Measurements from ENCODE around the gene EFNA5. TPM values are rescaled to one million over a fixed set of nuclear protein-coding genes. Genes with fewer than 3 reads are reported as not detected.

Gene EFNA5
- total RNA-seq, 1 experiment from 2014 or later = 1.5 TPM

GRCh38 chr5:107368615-107369014 is 302.1 kb downstream of the EFNA5 start:
- ChIA-PET POLR2A (no interaction called here), CTCF (no interaction called here)
- Histone ChIP-seq H3K4me3 (ENCODE audit: low read depth, low read length) (no peak overlapping the region), H3K9me3 (no peaks in the 10 kb centered on the region), H3K27me3 (replicated peaks; ENCODE audit: control insufficient read depth, insufficient read depth, low read length) (no peaks in the 10 kb centered on the region), H3K36me3 (ENCODE audit: control insufficient read depth, insufficient read depth, low read length) (no peaks in the 10 kb centered on the region), H3K4me1 (no peaks in the 10 kb centered on the region)
- H3K27me3 Mint-ChIP-seq (ENCODE audit: insufficient read depth, unreplicated experiment) = peaks cover 9% of the 10 kb centered on the region
- H3K4me3 Mint-ChIP-seq (ENCODE audit: unreplicated experiment) = no peak overlapping the region
- TF ChIP-seq, protein P1, sequence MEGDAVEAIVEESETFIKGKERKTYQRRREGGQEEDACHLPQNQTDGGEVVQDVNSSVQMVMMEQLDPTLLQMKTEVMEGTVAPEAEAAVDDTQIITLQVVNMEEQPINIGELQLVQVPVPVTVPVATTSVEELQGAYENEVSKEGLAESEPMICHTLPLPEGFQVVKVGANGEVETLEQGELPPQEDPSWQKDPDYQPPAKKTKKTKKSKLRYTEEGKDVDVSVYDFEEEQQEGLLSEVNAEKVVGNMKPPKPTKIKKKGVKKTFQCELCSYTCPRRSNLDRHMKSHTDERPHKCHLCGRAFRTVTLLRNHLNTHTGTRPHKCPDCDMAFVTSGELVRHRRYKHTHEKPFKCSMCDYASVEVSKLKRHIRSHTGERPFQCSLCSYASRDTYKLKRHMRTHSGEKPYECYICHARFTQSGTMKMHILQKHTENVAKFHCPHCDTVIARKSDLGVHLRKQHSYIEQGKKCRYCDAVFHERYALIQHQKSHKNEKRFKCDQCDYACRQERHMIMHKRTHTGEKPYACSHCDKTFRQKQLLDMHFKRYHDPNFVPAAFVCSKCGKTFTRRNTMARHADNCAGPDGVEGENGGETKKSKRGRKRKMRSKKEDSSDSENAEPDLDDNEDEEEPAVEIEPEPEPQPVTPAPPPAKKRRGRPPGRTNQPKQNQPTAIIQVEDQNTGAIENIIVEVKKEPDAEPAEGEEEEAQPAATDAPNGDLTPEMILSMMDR (IDR thresholded peaks at IDR 0.05; ENCODE audit: insufficient read depth in 1 of 2, low read depth in 1 of 2, low read length in 1 of 2, severe bottlenecking in 1 of 2, unreplicated experiment in 1 of 2) = no peak
- H3K36me3 Mint-ChIP-seq (ENCODE audit: insufficient read depth, unreplicated experiment) = no peaks in the 10 kb centered on the region
- no peak overlapping the region for H3K27ac Mint-ChIP-seq (ENCODE audit: unreplicated experiment)
- no peaks in the 10 kb centered on the region for H3K9me3 Mint-ChIP-seq (ENCODE audit: unreplicated experiment)
- DNase-seq = no peak
- intact Hi-C loops (cut with micrococcal nuclease; ENCODE audit: unreplicated experiment) = no loop called here
- H3K4me1 Mint-ChIP-seq (ENCODE audit: low read depth, unreplicated experiment) = no peaks in the 10 kb centered on the region
- no TSS peak for BruUV-seq (replicated peaks)

DNA sequence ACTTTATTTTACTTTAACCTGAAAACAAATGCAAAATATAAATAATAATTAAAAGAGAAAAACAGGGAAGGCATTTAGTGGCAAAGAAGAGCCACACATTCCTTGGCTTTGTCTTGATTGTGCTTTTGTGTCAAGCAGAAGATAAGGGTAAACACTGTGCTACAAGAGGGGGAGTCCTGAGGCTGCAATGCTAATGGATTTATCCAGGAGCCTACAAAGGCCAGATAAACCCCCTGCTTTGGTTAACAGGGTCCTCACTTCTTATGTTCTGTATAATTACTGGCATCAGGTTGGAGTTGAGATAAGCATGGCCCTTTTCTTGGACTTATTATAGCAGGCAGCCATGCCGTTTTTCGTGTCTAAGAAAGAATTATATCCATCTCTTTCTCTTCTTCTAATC is 302.8 kb downstream of the EFNA5 start:
- no peaks in the 10 kb centered on the region for H3K4me1 Mint-ChIP-seq (ENCODE audit: low read depth, unreplicated experiment)
- intact Hi-C loops (cut with micrococcal nuclease; ENCODE audit: unreplicated experiment) = no loop called here
- no peaks in the 10 kb centered on the region for H3K9me3 Mint-ChIP-seq (ENCODE audit: unreplicated experiment)
- no peak overlapping the region for H3K27ac Mint-ChIP-seq (ENCODE audit: unreplicated experiment)
- H3K4me1 ChIP-seq = no peaks in the 10 kb centered on the region
- ChIA-PET CTCF (no interaction called here), POLR2A (no interaction called here)
- no peaks in the 10 kb centered on the region for H3K9me3 ChIP-seq
- no peaks in the 10 kb centered on the region for H3K36me3 Mint-ChIP-seq (ENCODE audit: insufficient read depth, unreplicated experiment)
- H3K27me3 ChIP-seq (replicated peaks; ENCODE audit: control insufficient read depth, insufficient read depth, low read length) = no peaks in the 10 kb centered on the region
- TF ChIP-seq, protein P1 (IDR thresholded peaks at IDR 0.05; ENCODE audit: insufficient read depth in 1 of 2, low read depth in 1 of 2, low read length in 1 of 2, severe bottlenecking in 1 of 2, unreplicated experiment in 1 of 2) = no peak
- H3K27me3 Mint-ChIP-seq (ENCODE audit: insufficient read depth, unreplicated experiment) = peaks cover 9% of the 10 kb centered on the region
- H3K4me3 Mint-ChIP-seq (ENCODE audit: unreplicated experiment) = no peak overlapping the region
- no peak for DNase-seq
- no peak overlapping the region for H3K4me3 ChIP-seq (ENCODE audit: low read depth, low read length)
- H3K36me3 ChIP-seq (ENCODE audit: control insufficient read depth, insufficient read depth, low read length) = no peaks in the 10 kb centered on the region
- no TSS peak for BruUV-seq (replicated peaks)

DNA sequence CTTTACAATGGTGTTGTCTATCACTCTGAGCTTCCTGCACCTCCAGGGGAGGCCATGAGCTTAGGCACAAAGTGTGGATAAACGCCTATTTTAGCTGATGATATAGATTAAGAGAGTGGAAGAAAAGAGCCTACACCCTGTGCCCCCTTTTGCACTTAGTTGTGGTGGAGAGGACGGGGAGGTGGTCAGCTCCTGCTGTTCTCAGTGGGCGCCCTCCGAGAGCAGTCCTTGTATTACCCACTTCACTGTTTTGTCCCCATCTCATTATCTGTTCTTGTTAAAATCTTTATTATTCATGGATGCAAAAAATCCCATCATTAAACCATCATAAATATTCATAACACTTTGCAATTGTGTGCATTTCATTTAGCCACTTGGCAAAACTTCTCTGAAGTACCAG is 303.3 kb downstream of the EFNA5 start:
- no peaks in the 10 kb centered on the region for H3K4me1 Mint-ChIP-seq (ENCODE audit: low read depth, unreplicated experiment)
- DNase-seq = no peak
- Histone ChIP-seq H3K36me3 (ENCODE audit: control insufficient read depth, insufficient read depth, low read length) (no peaks in the 10 kb centered on the region), H3K4me1 (no peaks in the 10 kb centered on the region), H3K27me3 (replicated peaks; ENCODE audit: control insufficient read depth, insufficient read depth, low read length) (no peaks in the 10 kb centered on the region), H3K4me3 (ENCODE audit: low read depth, low read length) (no peak overlapping the region), H3K9me3 (no peaks in the 10 kb centered on the region)
- H3K4me3 Mint-ChIP-seq (ENCODE audit: unreplicated experiment) = no peak overlapping the region
- ChIA-PET POLR2A (no interaction called here), CTCF (no interaction called here)
- no TSS peak for BruUV-seq (replicated peaks)
- intact Hi-C loops (cut with micrococcal nuclease; ENCODE audit: unreplicated experiment) = no loop called here
- H3K27me3 Mint-ChIP-seq (ENCODE audit: insufficient read depth, unreplicated experiment) = peaks cover 9% of the 10 kb centered on the region
- no peaks in the 10 kb centered on the region for H3K36me3 Mint-ChIP-seq (ENCODE audit: insufficient read depth, unreplicated experiment)
- no peaks in the 10 kb centered on the region for H3K9me3 Mint-ChIP-seq (ENCODE audit: unreplicated experiment)
- no peak overlapping the region for H3K27ac Mint-ChIP-seq (ENCODE audit: unreplicated experiment)
- TF ChIP-seq, protein P1 (IDR thresholded peaks at IDR 0.05; ENCODE audit: insufficient read depth in 1 of 2, low read depth in 1 of 2, low read length in 1 of 2, severe bottlenecking in 1 of 2, unreplicated experiment in 1 of 2) = no peak
